ENCODE measurements around the gene CCNL2.
"Not testable (repeated sequence)": the region's sequence is repeated elsewhere in the genome, so short reads cannot be mapped to it uniquely, and the experiment has no call there.

CCNL2 gene

GRCh38 chr1:1421147-1421906 lies 22.2 kb upstream of the CCNL2 start, which contains the start of gene ANKRD65:
TSS of gene ANKRD65 (minus strand) at chr1:1421276. CDS start at chr1:1421005, 271 bp downstream.
- intact Hi-C loops (cut with DNase I): no loop called here
- DNase-seq: peak in 6 of 10 donors; percentile 56 to 92 (median 75)

- peak in 3 of 10 donors; percentile 67 to 72 (median 67) for DNase-seq
- intact Hi-C loops (cut with DNase I): no loop called here
These were observed 21.6 kb upstream of the CCNL2 start for GRCh38 chr1:1420654-1421141.

- DNase-seq: peak in 4 of 10 donors; percentile 62 to 93 (median 72)
- intact Hi-C loops (cut with DNase I): no loop called here
These were observed 20.9 kb upstream of the CCNL2 start for GRCh38 chr1:1419813-1420653.

- intact Hi-C loops (cut with DNase I): no loop called here
- peak in 2 of 10 donors; percentile 70 to 87 for DNase-seq
These were observed 20.3 kb upstream of the CCNL2 start for GRCh38 chr1:1419363-1419812.

- DNase-seq: peak in 3 of 10 donors; percentile 42 to 83 (median 54)
- intact Hi-C loops (cut with DNase I): no loop called here
These were observed 19.6 kb upstream of the CCNL2 start for GRCh38 chr1:1418464-1419362.

- peak in 3 of 10 donors; percentile 47 to 67 (median 59) for DNase-seq
- intact Hi-C loops (cut with DNase I): not testable (repeated sequence)
These were observed 18.8 kb upstream of the CCNL2 start for GRCh38 chr1:1417825-1418463.

- intact Hi-C loops (cut with DNase I): not testable (repeated sequence)
- peak in 2 of 10 donors; percentile 9 to 24 for DNase-seq
These were observed 18.3 kb upstream of the CCNL2 start for GRCh38 chr1:1417396-1417795.

- intact Hi-C loops (cut with DNase I): no loop called here
- DNase-seq: peak in 3 of 10 donors; percentile 44 to 82 (median 75)
These were observed 16.6 kb upstream of the CCNL2 start for GRCh38 chr1:1415751-1416150.

- peak in 2 of 10 donors; percentile 20 to 24 for DNase-seq
- intact Hi-C loops (cut with DNase I): not testable (repeated sequence)
These were observed 13.3 kb upstream of the CCNL2 start for GRCh38 chr1:1412311-1412902.

GRCh38 chr1:1411626-1412025 lies 12.5 kb upstream of the CCNL2 start:
- DNase-seq: peak in 2 of 10 donors; percentile 37 to 72
- intact Hi-C loops (cut with DNase I): no loop called here

GRCh38 chr1:1410238-1410637 lies 11.1 kb upstream of the CCNL2 start:
- intact Hi-C loops (cut with DNase I): not testable (repeated sequence)
- peak in 1 of 10 donors; percentile 9 for DNase-seq

- intact Hi-C loops (cut with DNase I): loop anchor here (2.0 kb wide), 1 partner anchor 33 kb away; the partner anchor contains the start of gene AURKAIP1
- DNase-seq: peak in 3 of 10 donors; percentile 21 to 79 (median 74)
These were observed 8.6 kb upstream of the CCNL2 start for GRCh38 chr1:1407636-1408318.

- intact Hi-C loops (cut with DNase I): loop anchor here (2.0 kb wide), 1 partner anchor 32 kb away; the partner anchor contains the start of gene AURKAIP1
- DNase-seq: peak; percentile 91 to 99 (median 94)
These were observed 7.9 kb upstream of the CCNL2 start, which contains the start of gene MRPL20 for GRCh38 chr1:1406821-1407635. TSS of gene MRPL20 (minus strand) at chr1:1407293. CDS start at chr1:1407217, 76 bp downstream.

- peak in 3 of 10 donors; percentile 43 to 68 (median 59) for DNase-seq
- intact Hi-C loops (cut with DNase I): loop anchor here (2.0 kb wide), 1 partner anchor 31 kb away; the partner anchor contains the start of gene AURKAIP1
These were observed 7.1 kb upstream of the CCNL2 start for GRCh38 chr1:1406101-1406820.

- intact Hi-C loops (cut with DNase I): no loop called here
- DNase-seq: peak in 2 of 10 donors; percentile 22 to 40
These were observed 4.5 kb upstream of the CCNL2 start for GRCh38 chr1:1403653-1404052.

GRCh38 chr1:1402901-1403392 lies 3.8 kb upstream of the CCNL2 start:
- DNase-seq: peak in 1 of 10 donors; percentile 26
- intact Hi-C loops (cut with DNase I): not testable (repeated sequence)
